Superior temporal gyrus (tissue), 1 donor: ENCODE measurements around the gene MCF2L2.
A peak's percentile ranks its signal among the peaks of the same experiment; 100 is the strongest.

Source experiments
- DNase-seq: peaks from one replicate; pipeline ENCODE4 v3.0.0-alpha.2; 2016; ENCODE audit errors: extremely low spot score

Gene MCF2L2

GRCh38 chr3:183266454-183266853 lies 162.0 kb downstream of the MCF2L2 start:
- no peak for DNase-seq

- no peak for DNase-seq
Measured at GRCh38 chr3:183265834-183266417, 162.5 kb downstream of the MCF2L2 start.

- no peak for DNase-seq
Measured at GRCh38 chr3:183265157-183265642, 163.2 kb downstream of the MCF2L2 start.

GRCh38 chr3:183264268-183264667 lies 164.2 kb downstream of the MCF2L2 start:
- DNase-seq, result no peak

- peak; percentile 6 for DNase-seq
Measured at GRCh38 chr3:183262875-183263378, 165.5 kb downstream of the MCF2L2 start.

GRCh38 chr3:183261151-183261724 lies 167.2 kb downstream of the MCF2L2 start:
- no peak for DNase-seq

GRCh38 chr3:183260167-183260904 lies 168.1 kb downstream of the MCF2L2 start:
- DNase-seq, result peak; percentile 14

GRCh38 chr3:183259621-183260020 lies 168.8 kb downstream of the MCF2L2 start:
- DNase-seq, result no peak

- DNase-seq, result peak; percentile 8
Measured at GRCh38 chr3:183259087-183259486, 169.3 kb downstream of the MCF2L2 start.

GRCh38 chr3:183255348-183255730 lies 173.1 kb downstream of the MCF2L2 start:
- DNase-seq, result no peak

GRCh38 chr3:183254487-183255347 lies 173.7 kb downstream of the MCF2L2 start:
- no peak for DNase-seq

GRCh38 chr3:183253528-183254486 lies 174.6 kb downstream of the MCF2L2 start:
- no peak for DNase-seq

GRCh38 chr3:183252973-183253527 lies 175.4 kb downstream of the MCF2L2 start, which contains the start of gene B3GNT5:
Gene B3GNT5 (plus strand): TSS chr3:183253253. CDS start chr3:183269799, 16,546 bp downstream.
- no peak for DNase-seq

- DNase-seq, result no peak
Measured at GRCh38 chr3:183252118-183252782, 176.2 kb downstream of the MCF2L2 start.

- no peak for DNase-seq
Measured at GRCh38 chr3:183249006-183249718, 179.3 kb downstream of the MCF2L2 start.

- DNase-seq, result no peak
Measured at GRCh38 chr3:183247011-183247589, 181.3 kb downstream of the MCF2L2 start.

GRCh38 chr3:183244981-183245476 lies 183.4 kb downstream of the MCF2L2 start:
- no peak for DNase-seq

- DNase-seq, result no peak
Measured at GRCh38 chr3:183244219-183244618, 184.2 kb downstream of the MCF2L2 start.
